NB4 (cell line): ENCODE data around the gene EHD1.

Experiments
- DNase-seq: peaks from one replicate; pipeline ENCODE4 v3.0.0; 2010; ENCODE audit warnings: low read depth
- H3K4me3 ChIP-seq: one replicate; pipeline ENCODE4 v1.5.1; 2011; ENCODE audit warnings: mild to moderate bottlenecking, low read depth, low read length, moderate library complexity
- CTCF ChIP-seq: IDR thresholded peaks from one replicate; pipeline ENCODE4 v1.5.1; 2012; ENCODE audit warnings: low read depth, low read length
- MAX ChIP-seq: IDR thresholded peaks from 2 replicates; pipeline ENCODE4 v1.6.1; 2011; ENCODE audit warnings: low read depth, low read length
- MYC ChIP-seq: IDR thresholded peaks from 2 replicates; pipeline ENCODE4 v1.6.1; 2011; ENCODE audit warnings: low read depth, low read length
- POLR2A ChIP-seq: IDR thresholded peaks from 2 replicates; pipeline ENCODE4 v1.6.1; 2011; ENCODE audit warnings: mild to moderate bottlenecking; ENCODE audit not compliant: insufficient read length; ENCODE audit errors: extremely low read depth

The EHD1 gene

GRCh38 chr11:64880240-64881001, 2.0 kb upstream of the EHD1 start:
- DNase-seq: no peak
- TF ChIP-seq POLR2A (no peak), MAX (no peak), MYC (no peak), CTCF (no peak)
- no peak overlapping the region for H3K4me3 ChIP-seq

- DNase-seq: peak; percentile 69
- H3K4me3 ChIP-seq: peak overlapping the region; percentile 72
- TF ChIP-seq CTCF: no peak
- no peak for TF ChIP-seq MAX
- TF ChIP-seq POLR2A: no peak
Measured at GRCh38 chr11:64879244-64879900, 951 bp upstream of the EHD1 start.

- peak overlapping the region; percentile 68 for H3K4me3 ChIP-seq
- TF ChIP-seq MYC (no peak), MAX (no peak), CTCF (no peak), POLR2A (no peak)
- no peak for DNase-seq
Measured at GRCh38 chr11:64878223-64878493, 263 bp downstream of the EHD1 start.

GRCh38 chr11:64877390-64878222, 815 bp downstream of the EHD1 start:
- no peak for TF ChIP-seq POLR2A
- no peak; the same call in none of the 2 replicates for TF ChIP-seq MAX
- no peak for TF ChIP-seq CTCF
- DNase-seq: peak; percentile 97
- H3K4me3 ChIP-seq: peak overlapping the region; percentile 68

GRCh38 chr11:64876835-64877341, 1.5 kb downstream of the EHD1 start:
- TF ChIP-seq CTCF (no peak), MYC (no peak), POLR2A (no peak), MAX (no peak)
- peak overlapping the region; percentile 68 for H3K4me3 ChIP-seq
- no peak for DNase-seq
